Neural crest cell (in vitro differentiated cells): ENCODE measurements around the gene PEX16. TPM values are rescaled to one million over a fixed set of nuclear protein-coding genes. Genes with fewer than 3 reads are reported as not detected.

Source experiments
- DNase-seq: peaks from one replicate; pipeline ENCODE4 v3.0.0; 2021; ENCODE audit warnings: low read depth, mixed read lengths, low spot score
- H3K27ac Mint-ChIP-seq: one replicate; pipeline ENCODE4 v1.8.0; 2021; ENCODE audit warnings: mild to moderate bottlenecking, mixed read lengths; ENCODE audit not compliant: unreplicated experiment
- H3K27me3 Mint-ChIP-seq: 2 replicates; pipeline ENCODE4 v1.8.0; 2021; ENCODE audit warnings: low read depth, mild to moderate bottlenecking, mixed read lengths
- H3K36me3 Mint-ChIP-seq: 2 replicates; pipeline ENCODE4 v1.8.0; 2021; ENCODE audit warnings: low read depth, mild to moderate bottlenecking, mixed read lengths
- H3K4me1 Mint-ChIP-seq: 2 replicates; pipeline ENCODE4 v1.8.0; 2021; ENCODE audit warnings: mixed read lengths
- H3K4me3 Mint-ChIP-seq: one replicate; pipeline ENCODE4 v1.8.0; 2021; ENCODE audit warnings: mild to moderate bottlenecking, mixed read lengths
- H3K9me3 Mint-ChIP-seq: 2 replicates; pipeline ENCODE4 v1.8.0; 2021; ENCODE audit warnings: mixed read lengths
- total RNA-seq: library from RNA; stranded (reverse); gene quantifications from 2 replicates; pipeline ENCODE4 v1.2.1, GENCODE V29; 2021
- TF ChIP-seq, protein P1 (sequence below): fragments of 200-600 bp; sonication (generic); conservative IDR thresholded peaks from 2 replicates; pipeline ENCODE4 v1.5.0; 2021; ENCODE audit warnings: antibody characterized with exemption, mild to moderate bottlenecking

The PEX16 gene
- total RNA-seq, 1 donor from 2014 or later: 29.6 TPM

DNA sequence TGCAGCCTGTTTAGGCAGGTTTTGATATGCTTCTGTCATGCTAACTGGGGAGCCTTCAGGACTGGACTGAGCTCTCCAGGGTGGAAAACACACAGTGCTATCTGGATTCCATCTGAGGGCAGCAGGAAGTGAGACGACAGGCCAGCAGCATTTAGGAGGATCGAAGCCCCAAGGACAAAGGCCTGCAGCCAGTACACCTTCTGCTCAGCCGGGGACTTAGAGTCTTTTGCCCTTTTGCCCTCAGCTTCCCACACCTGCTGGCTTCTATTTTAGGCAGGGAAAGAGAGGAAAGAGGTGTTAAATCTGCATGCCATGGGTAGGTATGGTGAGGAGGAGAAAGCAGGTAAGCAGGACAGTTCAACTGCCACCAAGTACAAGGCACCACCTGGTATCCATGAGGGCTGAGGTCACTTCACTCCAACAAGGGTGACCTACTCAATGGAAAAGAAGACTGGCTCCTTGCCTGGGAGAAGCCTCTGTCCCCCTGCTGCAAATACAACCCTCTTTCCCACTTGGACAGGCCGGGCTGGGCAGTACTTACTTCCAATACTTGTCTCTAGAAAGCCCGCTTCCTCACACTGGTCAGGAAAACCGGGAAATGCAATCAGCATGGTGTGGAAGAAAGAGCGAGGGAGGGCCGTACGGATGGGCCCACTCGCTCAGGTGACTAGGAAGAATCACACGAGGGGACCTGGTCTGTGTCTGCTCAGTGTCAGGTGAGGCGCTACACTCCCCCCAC lies 17.1 kb upstream of the PEX16 start:
- DNase-seq: no peak
- no peaks in the 10 kb centered on the region for H3K27me3 Mint-ChIP-seq
- no peaks in the 10 kb centered on the region for H3K36me3 Mint-ChIP-seq
- no peaks in the 10 kb centered on the region for H3K4me1 Mint-ChIP-seq
- TF ChIP-seq, protein P1, sequence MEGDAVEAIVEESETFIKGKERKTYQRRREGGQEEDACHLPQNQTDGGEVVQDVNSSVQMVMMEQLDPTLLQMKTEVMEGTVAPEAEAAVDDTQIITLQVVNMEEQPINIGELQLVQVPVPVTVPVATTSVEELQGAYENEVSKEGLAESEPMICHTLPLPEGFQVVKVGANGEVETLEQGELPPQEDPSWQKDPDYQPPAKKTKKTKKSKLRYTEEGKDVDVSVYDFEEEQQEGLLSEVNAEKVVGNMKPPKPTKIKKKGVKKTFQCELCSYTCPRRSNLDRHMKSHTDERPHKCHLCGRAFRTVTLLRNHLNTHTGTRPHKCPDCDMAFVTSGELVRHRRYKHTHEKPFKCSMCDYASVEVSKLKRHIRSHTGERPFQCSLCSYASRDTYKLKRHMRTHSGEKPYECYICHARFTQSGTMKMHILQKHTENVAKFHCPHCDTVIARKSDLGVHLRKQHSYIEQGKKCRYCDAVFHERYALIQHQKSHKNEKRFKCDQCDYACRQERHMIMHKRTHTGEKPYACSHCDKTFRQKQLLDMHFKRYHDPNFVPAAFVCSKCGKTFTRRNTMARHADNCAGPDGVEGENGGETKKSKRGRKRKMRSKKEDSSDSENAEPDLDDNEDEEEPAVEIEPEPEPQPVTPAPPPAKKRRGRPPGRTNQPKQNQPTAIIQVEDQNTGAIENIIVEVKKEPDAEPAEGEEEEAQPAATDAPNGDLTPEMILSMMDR: no peak
- no peak overlapping the region for H3K4me3 Mint-ChIP-seq
- H3K9me3 Mint-ChIP-seq: no peaks in the 10 kb centered on the region
- no peak overlapping the region for H3K27ac Mint-ChIP-seq

GRCh38 chr11:45933846-45934579 lies 16.3 kb upstream of the PEX16 start:
- no peak for DNase-seq
- no peaks in the 10 kb centered on the region for H3K4me1 Mint-ChIP-seq
- no peak overlapping the region for H3K4me3 Mint-ChIP-seq
- H3K36me3 Mint-ChIP-seq: no peaks in the 10 kb centered on the region
- H3K27me3 Mint-ChIP-seq: no peaks in the 10 kb centered on the region
- TF ChIP-seq, protein P1: no peak
- H3K27ac Mint-ChIP-seq: no peak overlapping the region
- H3K9me3 Mint-ChIP-seq: no peaks in the 10 kb centered on the region

- Mint-ChIP-seq H3K4me3 (no peak overlapping the region), H3K36me3 (no peaks in the 10 kb centered on the region), H3K4me1 (no peaks in the 10 kb centered on the region), H3K9me3 (no peaks in the 10 kb centered on the region), H3K27ac (no peak overlapping the region), H3K27me3 (no peaks in the 10 kb centered on the region)
- TF ChIP-seq, protein P1: no peak
- DNase-seq: no peak
These were observed 15.6 kb upstream of the PEX16 start for GRCh38 chr11:45933131-45933831.

GRCh38 chr11:45932217-45932616 lies 14.5 kb upstream of the PEX16 start:
- Mint-ChIP-seq H3K9me3 (no peaks in the 10 kb centered on the region), H3K36me3 (no peaks in the 10 kb centered on the region), H3K27me3 (peaks cover 5% of the 10 kb centered on the region), H3K27ac (no peak overlapping the region), H3K4me3 (no peak overlapping the region), H3K4me1 (no peaks in the 10 kb centered on the region)
- DNase-seq: no peak
- TF ChIP-seq, protein P1: no peak

DNA sequence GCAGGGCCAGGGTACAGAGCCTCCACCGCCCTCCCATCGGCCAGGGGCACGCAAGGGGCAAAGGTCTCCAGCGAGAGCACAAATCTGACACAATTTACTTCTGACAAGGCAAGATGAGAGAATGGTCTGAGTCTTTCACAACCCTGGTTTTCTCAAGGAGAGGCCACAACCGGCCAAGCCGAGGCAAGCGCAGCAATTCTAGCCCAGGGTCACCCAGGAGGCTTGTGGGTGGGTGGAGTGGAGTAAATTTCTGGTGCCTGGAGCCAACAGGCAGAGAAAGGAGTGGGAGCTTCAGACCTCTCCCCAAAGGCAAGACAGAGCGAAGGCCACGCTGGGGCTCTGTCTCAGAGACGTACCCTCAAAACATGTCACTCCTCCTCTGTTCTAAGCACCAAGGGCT lies 14.1 kb upstream of the PEX16 start:
- H3K27me3 Mint-ChIP-seq: peaks cover 8% of the 10 kb centered on the region
- H3K36me3 Mint-ChIP-seq: no peaks in the 10 kb centered on the region
- no peaks in the 10 kb centered on the region for H3K9me3 Mint-ChIP-seq
- H3K4me3 Mint-ChIP-seq: no peak overlapping the region
- DNase-seq: no peak
- H3K27ac Mint-ChIP-seq: no peak overlapping the region
- no peaks in the 10 kb centered on the region for H3K4me1 Mint-ChIP-seq
- TF ChIP-seq, protein P1: no peak
